ENCODE data around the gene CYP27B1. TPM values are rescaled to one million over a fixed set of nuclear protein-coding genes. Genes with fewer than 3 reads are reported as not detected.
A peak's percentile ranks its signal among the peaks of the same experiment; 100 is the strongest.

CYP27B1 gene
- total RNA-seq, 3 donors from 2014 or later: 0.33 to 2.2 (median 0.48) TPM

- Histone ChIP-seq H3K4me1 (peaks cover 9 to 21% of the 10 kb centered on the region in 2 donors), H3K4me3 (peak overlapping the region in 1 of 3 donors; percentile 40), H3K27ac (no peak overlapping the region), H3K9me3 (no peaks in the 10 kb centered on the region), H3K27me3 (peaks cover 17 to 32% of the 10 kb centered on the region in 2 donors), H3K36me3 (no peaks in the 10 kb centered on the region)
- no peak for DNase-seq (ENCODE audit: low spot score in 2 of 2)
- intact Hi-C loops (cut with DNase I; ENCODE audit: low total_unique reads): no loop called here
- TF ChIP-seq CTCF (IDR thresholded peaks at IDR 0.05) (no peak), POLR2A (IDR thresholded peaks at IDR 0.05) (no peak), POLR2AphosphoS5 (IDR thresholded peaks at IDR 0.05) (no peak)
Observed at GRCh38 chr12:57740656-57741412, 26.0 kb downstream of the CYP27B1 start.

GRCh38 chr12:57739914-57740538 is 26.9 kb downstream of the CYP27B1 start:
- Histone ChIP-seq H3K27me3 (peaks cover 17 to 38% of the 10 kb centered on the region in 2 donors), H3K27ac (no peak overlapping the region), H3K4me1 (peaks cover 9 to 19% of the 10 kb centered on the region in 2 donors), H3K9me3 (no peaks in the 10 kb centered on the region), H3K4me3 (no peak overlapping the region), H3K36me3 (no peaks in the 10 kb centered on the region)
- no peak for DNase-seq (ENCODE audit: low spot score in 2 of 2)
- intact Hi-C loops (cut with DNase I; ENCODE audit: low total_unique reads): no loop called here
- TF ChIP-seq POLR2AphosphoS5 (IDR thresholded peaks at IDR 0.05): no peak

GRCh38 chr12:57739387-57739786 is 27.5 kb downstream of the CYP27B1 start:
- TF ChIP-seq POLR2A (IDR thresholded peaks at IDR 0.05) (no peak), CTCF (IDR thresholded peaks at IDR 0.05) (no peak), POLR2AphosphoS5 (IDR thresholded peaks at IDR 0.05) (no peak)
- H3K4me1 ChIP-seq: peaks cover 9 to 19% of the 10 kb centered on the region in 2 donors
- no peak for DNase-seq (ENCODE audit: low spot score in 2 of 2)
- no peaks in the 10 kb centered on the region for H3K36me3 ChIP-seq
- peaks cover 17 to 38% of the 10 kb centered on the region in 2 donors for H3K27me3 ChIP-seq
- H3K4me3 ChIP-seq: no peak overlapping the region
- H3K27ac ChIP-seq: no peak overlapping the region
- no peaks in the 10 kb centered on the region for H3K9me3 ChIP-seq
- intact Hi-C loops (cut with DNase I; ENCODE audit: low total_unique reads): no loop called here

- Histone ChIP-seq H3K4me3 (peak within 1 kb of the TSS; percentile 29 to 67 (median 44)), H3K27me3 (peaks cover 17 to 41% of the 10 kb centered on the region in 2 donors), H3K36me3 (no peaks in the 10 kb centered on the region), H3K9me3 (no peaks in the 10 kb centered on the region), H3K4me1 (peaks cover 9 to 15% of the 10 kb centered on the region in 2 donors), H3K27ac (no peak within 1 kb of the TSS)
- no peak for DNase-seq (ENCODE audit: low spot score in 2 of 2)
- TF ChIP-seq POLR2AphosphoS5 (IDR thresholded peaks at IDR 0.05) (no peak), POLR2A (IDR thresholded peaks at IDR 0.05) (no peak), CTCF (IDR thresholded peaks at IDR 0.05) (no peak)
- intact Hi-C loops (cut with DNase I; ENCODE audit: low total_unique reads): no loop called here
Observed at GRCh38 chr12:57738661-57739237, 28.1 kb downstream of the CYP27B1 start, which contains the start of gene AGAP2. Gene AGAP2, minus strand, starts transcription at chr12:57738742. Its CDS starts 496 bp downstream, at chr12:57738246.

- H3K36me3 ChIP-seq: no peaks in the 10 kb centered on the region
- no peak for DNase-seq (ENCODE audit: low spot score in 2 of 2)
- no peaks in the 10 kb centered on the region for H3K9me3 ChIP-seq
- peaks cover 17 to 41% of the 10 kb centered on the region in 2 donors for H3K27me3 ChIP-seq
- H3K27ac ChIP-seq: no peak overlapping the region
- intact Hi-C loops (cut with DNase I; ENCODE audit: low total_unique reads): no loop called here
- peaks cover 9 to 15% of the 10 kb centered on the region in 2 donors for H3K4me1 ChIP-seq
- H3K4me3 ChIP-seq: peak overlapping the region; percentile 29 to 67 (median 44)
- TF ChIP-seq CTCF (IDR thresholded peaks at IDR 0.05) (peak in 1 of 3 donors; percentile 14), POLR2AphosphoS5 (IDR thresholded peaks at IDR 0.05) (no peak)
Observed at GRCh38 chr12:57737467-57738460, 29.1 kb downstream of the CYP27B1 start.

All from breast epithelium (tissue), 4 donors.